Sigmoid colon (tissue), 7 donors: ENCODE measurements around the gene MSH6. TPM values are rescaled to one million over a fixed set of nuclear protein-coding genes. Genes with fewer than 3 reads are reported as not detected.

Source experiments
- DNase-seq: peaks from one replicate; pipeline ENCODE4 v3.0.0-alpha.2; 2019
- H3K27ac ChIP-seq, 4 donors: fragments of 200-600 bp; sonication (generic); one replicate each; pipeline ENCODE4 v1.5.1; 2016 to 2019; ENCODE audit warnings: mild to moderate bottlenecking in 1 of 4
- H3K27me3 ChIP-seq, 3 donors: fragments of 200-600 bp; sonication (generic); one replicate each; pipeline ENCODE4 v1.5.1; 2019; ENCODE audit warnings: mild to moderate bottlenecking in 1 of 3
- H3K36me3 ChIP-seq, 4 donors: fragments of 200-600 bp; sonication (generic); one replicate each; pipeline ENCODE4 v1.5.1; 2016 to 2019
- H3K4me1 ChIP-seq, 4 donors: fragments of 200-600 bp; sonication (generic); one replicate each; pipeline ENCODE4 v1.5.1; 2017 to 2019
- H3K4me3 ChIP-seq, 4 donors: fragments of 200-600 bp; sonication (generic); one replicate each; pipeline ENCODE4 v1.5.1; 2017 to 2019; ENCODE audit warnings: mild to moderate bottlenecking in 2 of 4, moderate library complexity in 1 of 4
- H3K9me3 ChIP-seq, 4 donors: fragments of 200-600 bp in 3 of 4; sonication (generic) in 3 of 4; one replicate each; pipeline versions ENCODE4 v1.5.1 to v1.6.1; 2013 to 2019
- CTCF ChIP-seq, 4 experiments: fragments of 450-650 bp in 3 of 4; fragments of 200-600 bp in 1 of 4; IDR thresholded peaks; one replicate each; pipeline ENCODE4 v1.5.1; 2016 to 2019; ENCODE audit warnings: antibody characterized with exemption in 4 of 4, mild to moderate bottlenecking in 3 of 4, moderate library complexity in 2 of 4
- EP300 ChIP-seq, 4 donors: sonication (generic); formaldehyde crosslinking; IDR thresholded peaks; one replicate each; pipeline ENCODE4 v1.6.1; 2017; ENCODE audit warnings: antibody characterized with exemption in 4 of 4
- POLR2A ChIP-seq, 2 donors: fragments of 450-650 bp; IDR thresholded peaks; one replicate each; pipeline ENCODE4 v1.6.1; 2016; ENCODE audit warnings: antibody characterized with exemption in 2 of 2, mild to moderate bottlenecking in 2 of 2, moderate library complexity in 2 of 2
- POLR2AphosphoS5 ChIP-seq, 4 donors: sonication (generic); formaldehyde crosslinking; IDR thresholded peaks; one replicate each; pipeline ENCODE4 v1.6.1; 2017; ENCODE audit warnings: antibody characterized with exemption in 4 of 4
- WGBS, 2 donors: extraction: QIAGEN DNeasy Blood & Tissue Kit; methylation state at CpG; one replicate each; pipeline ENCODE4 v1.1.7; 2013; 5-methylcytosine and 5-hydroxymethylcytosine counted together
- intact Hi-C: fragments of 100-400 bp; cut with DNase I; formaldehyde crosslinking; loops from one replicate; pipeline ENCODE4 v1.15.1; 2023
- polyA plus RNA-seq, 3 donors: library from polyadenylated mRNA; stranded (reverse); fragments of 200-250 nt; gene quantifications; one replicate each; pipeline ENCODE4 v1.2.3, GENCODE V29; 2013
- total RNA-seq, 4 donors: library from RNA; depleted of rRNA; stranded (reverse); fragments of >200 nt; gene quantifications; one replicate each; pipeline ENCODE4 v1.1.0, GENCODE V29; 2016
- donor health status: healthy with polysubstance abuse.
- donor health status: Bipolar disorder and iron deficiency.
- donor health status: healthy.

Gene MSH6
- total RNA-seq (10 to 100 TPM; 29.5 to 48.2 (median 37.9) TPM), polyA plus RNA-seq (10 to 100 TPM in 1 of 3 donors, 1 to 10 TPM in 2; 2.3 to 18.3 (median 3.0) TPM)

- Histone ChIP-seq H3K4me1 (peaks cover 0 to 31% (median 17%) of the 10 kb centered on the region in 4 donors), H3K36me3 (no peaks in the 10 kb centered on the region), H3K9me3 (no peaks in the 10 kb centered on the region), H3K4me3 (peak within 1 kb of the TSS; percentile 84 to 99 (median 90)), H3K27ac (peak within 1 kb of the TSS; percentile 95 to 98 (median 97)), H3K27me3 (no peaks in the 10 kb centered on the region)
- peak; percentile 93 for DNase-seq
- peak; percentile 95 to 97 (median 96) for TF ChIP-seq POLR2AphosphoS5 (IDR thresholded peaks at IDR 0.05)
- TF ChIP-seq CTCF (IDR thresholded peaks at IDR 0.05) = no peak
- TF ChIP-seq POLR2A (IDR thresholded peaks at IDR 0.05) = peak; percentile 70 to 77
- 0 to 1% methylated on average over 98 of the region's 98 CpGs for WGBS, 2 donors
- intact Hi-C loops = loop anchor here (1.0 to 5.0 kb wide), 3 partner anchors 123 to 654 kb away; partner anchors contain the start of gene FBXO11
Observed at GRCh38 chr2:47782671-47783485, at the start of gene MSH6. MSH6 (plus strand) TSS chr2:47783145; CDS start chr2:47783234, 89 bp downstream.

GRCh38 chr2:47735136-47735869, 47.6 kb upstream of the MSH6 start:
- TF ChIP-seq CTCF (IDR thresholded peaks at IDR 0.05) (no peak), POLR2AphosphoS5 (IDR thresholded peaks at IDR 0.05) (no peak), POLR2A (IDR thresholded peaks at IDR 0.05) (no peak), EP300 (IDR thresholded peaks at IDR 0.05) (no peak)
- no peaks in the 10 kb centered on the region for H3K9me3 ChIP-seq
- DNase-seq = no peak
- 67 to 71% methylated on average over 4 of the region's 4 CpGs for WGBS, 2 donors
- no peaks in the 10 kb centered on the region for H3K36me3 ChIP-seq
- intact Hi-C loops = no loop called here
- no peaks in the 10 kb centered on the region for H3K27me3 ChIP-seq
- H3K4me1 ChIP-seq = no peaks in the 10 kb centered on the region
- no peak overlapping the region for H3K4me3 ChIP-seq
- no peak overlapping the region for H3K27ac ChIP-seq

GRCh38 chr2:47735912-47736311, 47.0 kb upstream of the MSH6 start:
- 72 to 89% methylated on average over 3 of the region's 3 CpGs for WGBS, 2 donors
- intact Hi-C loops = no loop called here
- TF ChIP-seq EP300 (IDR thresholded peaks at IDR 0.05) (no peak), POLR2A (IDR thresholded peaks at IDR 0.05) (no peak), POLR2AphosphoS5 (IDR thresholded peaks at IDR 0.05) (no peak), CTCF (IDR thresholded peaks at IDR 0.05) (no peak)
- Histone ChIP-seq H3K4me3 (no peak overlapping the region), H3K27ac (no peak overlapping the region), H3K9me3 (no peaks in the 10 kb centered on the region), H3K27me3 (no peaks in the 10 kb centered on the region), H3K36me3 (no peaks in the 10 kb centered on the region), H3K4me1 (no peaks in the 10 kb centered on the region)
- no peak for DNase-seq

GRCh38 chr2:47737191-47737975, 45.6 kb upstream of the MSH6 start:
- intact Hi-C loops = no loop called here
- Histone ChIP-seq H3K27ac (no peak overlapping the region), H3K27me3 (no peaks in the 10 kb centered on the region), H3K4me1 (no peaks in the 10 kb centered on the region), H3K36me3 (no peaks in the 10 kb centered on the region), H3K4me3 (no peak overlapping the region), H3K9me3 (no peaks in the 10 kb centered on the region)
- 77 to 85% methylated on average over 3 of the region's 3 CpGs for WGBS, 2 donors
- no peak for DNase-seq
- TF ChIP-seq POLR2A (IDR thresholded peaks at IDR 0.05) = no peak
- no peak for TF ChIP-seq EP300 (IDR thresholded peaks at IDR 0.05)
- no peak for TF ChIP-seq POLR2AphosphoS5 (IDR thresholded peaks at IDR 0.05)
- no peak for TF ChIP-seq CTCF (IDR thresholded peaks at IDR 0.05)
